Pancreas (tissue), 10 donors: ENCODE results near the gene CNTN1. TPM values are rescaled to one million over a fixed set of nuclear protein-coding genes. Genes with fewer than 3 reads are reported as not detected.

Experiments used
- ATAC-seq, 4 donors: fragments of 200-7000 bp; cut with Tn5 transposase; one replicate each; pipeline versions ENCODE4 v1.8.0 to v1.9.1; 2020; ENCODE audit warnings: mild to moderate bottlenecking in 4 of 4, moderate library complexity in 4 of 4
- DNase-seq, 6 donors: peaks; one replicate each; pipeline ENCODE4 v3.0.0-alpha.2; 2020
- FAIRE-seq: peaks from 2 replicates; lab custom pipeline; 2012; peaks lifted over from hg19 to GRCh38; lab: Jason Lieb, UNC
- H3K27ac ChIP-seq, 4 donors: fragments of 200-600 bp; sonication (generic); 1 replicate in 3 of 4; 2 replicates in 1 of 4; pipeline versions ENCODE4 v1.5.0 to v1.8.0; 2020
- H3K27me3 ChIP-seq, 4 donors: fragments of 200-600 bp; one replicate each; pipeline ENCODE4 v1.8.0; 2021
- H3K36me3 ChIP-seq, 3 donors: fragments of 200-600 bp; sonication (generic) in 1 of 3; one replicate each; pipeline versions ENCODE4 v1.5.0 to v1.8.0; 2020 to 2021
- H3K4me1 ChIP-seq, 3 donors: fragments of 200-600 bp; one replicate each; pipeline ENCODE4 v1.8.0; 2021
- H3K4me3 ChIP-seq, 4 donors: fragments of 200-600 bp; sonication (generic) in 2 of 4; one replicate each; pipeline versions ENCODE4 v1.5.0 to v1.8.0; 2020 to 2021
- H3K9me3 ChIP-seq, 4 donors: fragments of 200-600 bp; one replicate each; pipeline ENCODE4 v1.8.0; 2021
- WGBS, 2 donors: extraction: QIAGEN DNeasy Blood & Tissue Kit; methylation state at CpG; one replicate each; pipeline ENCODE4 v1.1.7; 2013; 5-methylcytosine and 5-hydroxymethylcytosine counted together
- intact Hi-C, 3 donors: fragments of 100-400 bp; cut with DNase I; formaldehyde crosslinking; loops; one replicate each; pipeline versions ENCODE4 v1.11.1 to v1.14.2; 2022
- polyA plus RNA-seq, 2 donors: library from polyadenylated mRNA; stranded (reverse); fragments of 200-250 nt; gene quantifications; one replicate each; pipeline ENCODE4 v1.2.3, GENCODE V29; 2013
- total RNA-seq, 6 donors: library from RNA; stranded (reverse); fragmentation: NEBNext Ultra II Directional in 4 of 6; extraction: Animal tissue kit (Norgen Biotek cat#: 25700) in 4 of 6; gene quantifications; one replicate each; pipeline versions ENCODE4 v1.2.1 to v1.2.4, GENCODE V29; 2021 to 2023
- TF ChIP-seq, protein P1 (sequence below), 4 donors: fragments of 200-600 bp; sonication (generic) in 3 of 4; IDR thresholded peaks; one replicate each; pipeline versions ENCODE4 v1.5.0 to v1.8.0; 2021; ENCODE audit warnings: antibody characterized with exemption in 4 of 4
- donor health status: healthy with polysubstance abuse.
- donor health status: DM: no; HTN: no; CAD: no; lungs with moderate emphysema.
- donor health status: DM: no; HTN: no; CAD: no.
- donor health status: control.
- donor health status: control.
- donor health status: Bipolar disorder and iron deficiency.
- donor health status: DM: yes; HTN: yes; CAD: no.
- donor health status: DM: no; HTN: no; CAD: no.
- donor health status: DM: no; HTN: no; CAD: no.
- donor health status: DM: yes; HTN: yes; CAD: no.

CNTN1 gene
- total and polyA plus RNA-seq, 8 donors, result 1.4 to 13.9 (median 4.6) TPM

GRCh38 chr12:40986001-40986400, 293.8 kb downstream of the CNTN1 start:
- Histone ChIP-seq H3K27me3 (no peaks in the 10 kb centered on the region), H3K4me3 (no peak overlapping the region), H3K27ac (no peak overlapping the region), H3K36me3 (no peaks in the 10 kb centered on the region), H3K9me3 (no peaks in the 10 kb centered on the region), H3K4me1 (no peaks in the 10 kb centered on the region)
- no peak for FAIRE-seq
- TF ChIP-seq, protein P1, sequence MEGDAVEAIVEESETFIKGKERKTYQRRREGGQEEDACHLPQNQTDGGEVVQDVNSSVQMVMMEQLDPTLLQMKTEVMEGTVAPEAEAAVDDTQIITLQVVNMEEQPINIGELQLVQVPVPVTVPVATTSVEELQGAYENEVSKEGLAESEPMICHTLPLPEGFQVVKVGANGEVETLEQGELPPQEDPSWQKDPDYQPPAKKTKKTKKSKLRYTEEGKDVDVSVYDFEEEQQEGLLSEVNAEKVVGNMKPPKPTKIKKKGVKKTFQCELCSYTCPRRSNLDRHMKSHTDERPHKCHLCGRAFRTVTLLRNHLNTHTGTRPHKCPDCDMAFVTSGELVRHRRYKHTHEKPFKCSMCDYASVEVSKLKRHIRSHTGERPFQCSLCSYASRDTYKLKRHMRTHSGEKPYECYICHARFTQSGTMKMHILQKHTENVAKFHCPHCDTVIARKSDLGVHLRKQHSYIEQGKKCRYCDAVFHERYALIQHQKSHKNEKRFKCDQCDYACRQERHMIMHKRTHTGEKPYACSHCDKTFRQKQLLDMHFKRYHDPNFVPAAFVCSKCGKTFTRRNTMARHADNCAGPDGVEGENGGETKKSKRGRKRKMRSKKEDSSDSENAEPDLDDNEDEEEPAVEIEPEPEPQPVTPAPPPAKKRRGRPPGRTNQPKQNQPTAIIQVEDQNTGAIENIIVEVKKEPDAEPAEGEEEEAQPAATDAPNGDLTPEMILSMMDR (IDR thresholded peaks at IDR 0.05), result no peak
- intact Hi-C loops, result no loop called here
- ATAC-seq, result no peak
- DNase-seq, result no peak

GRCh38 chr12:40988355-40988754, 296.1 kb downstream of the CNTN1 start:
- intact Hi-C loops, result no loop called here
- Histone ChIP-seq H3K9me3 (no peaks in the 10 kb centered on the region), H3K27me3 (no peaks in the 10 kb centered on the region), H3K36me3 (no peaks in the 10 kb centered on the region), H3K27ac (no peak overlapping the region), H3K4me3 (no peak overlapping the region), H3K4me1 (no peaks in the 10 kb centered on the region)
- DNase-seq (no peak), ATAC-seq (no peak), FAIRE-seq (no peak)
- 48 to 54% methylated on average over 1 of the region's 1 CpG for WGBS, 2 donors
- TF ChIP-seq, protein P1 (IDR thresholded peaks at IDR 0.05), result no peak

GRCh38 chr12:40988824-40989223, 296.6 kb downstream of the CNTN1 start:
- TF ChIP-seq, protein P1 (IDR thresholded peaks at IDR 0.05), result no peak
- no peaks in the 10 kb centered on the region for H3K27me3 ChIP-seq
- 49 to 58% methylated on average over 2 of the region's 2 CpGs for WGBS, 2 donors

GRCh38 chr12:40989785-40990184, 297.5 kb downstream of the CNTN1 start:
- no peak for FAIRE-seq
- Histone ChIP-seq H3K27ac (no peak overlapping the region), H3K9me3 (no peaks in the 10 kb centered on the region), H3K27me3 (no peaks in the 10 kb centered on the region), H3K36me3 (no peaks in the 10 kb centered on the region), H3K4me3 (no peak overlapping the region), H3K4me1 (no peaks in the 10 kb centered on the region)
- whole genome bisulfite sequencing, 2 donors, result 56 to 65% methylated on average over 3 of the region's 3 CpGs
- DNase-seq, result no peak
- no peak for ATAC-seq
- TF ChIP-seq, protein P1 (IDR thresholded peaks at IDR 0.05), result no peak
- intact Hi-C loops, result no loop called here

More at GRCh38 chr12:40988824-40989223, 296.6 kb downstream of the CNTN1 start:
- intact Hi-C loops, result no loop called here
- Histone ChIP-seq H3K9me3 (no peaks in the 10 kb centered on the region), H3K36me3 (no peaks in the 10 kb centered on the region), H3K27ac (no peak overlapping the region), H3K4me1 (no peaks in the 10 kb centered on the region), H3K4me3 (no peak overlapping the region)
- FAIRE-seq (no peak), DNase-seq (no peak), ATAC-seq (no peak)

DNA sequence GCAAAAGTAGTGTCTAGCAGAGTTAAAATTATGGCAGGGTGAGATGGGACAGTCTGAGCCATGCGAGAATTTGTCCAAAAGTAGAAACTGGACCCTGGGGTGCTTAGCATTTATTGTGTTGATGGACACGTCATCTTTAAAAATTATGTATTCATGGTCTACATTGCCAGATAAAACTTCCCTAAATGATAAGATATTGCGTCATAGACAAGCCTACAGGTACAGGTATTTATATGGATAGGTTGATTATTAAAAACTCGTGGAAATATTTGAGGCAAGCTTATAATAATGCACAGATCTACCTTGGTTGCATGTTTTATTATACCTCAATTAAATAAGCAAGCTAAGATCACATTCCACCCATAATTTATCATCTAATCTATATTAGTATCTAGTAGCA, 299.9 kb downstream of the CNTN1 start:
- no peak for FAIRE-seq
- WGBS, 2 donors, result 38 to 45% methylated on average over 4 of the region's 4 CpGs
- TF ChIP-seq, protein P1 (IDR thresholded peaks at IDR 0.05), result no peak
- Histone ChIP-seq H3K27me3 (no peaks in the 10 kb centered on the region), H3K4me3 (no peak overlapping the region), H3K36me3 (no peaks in the 10 kb centered on the region), H3K4me1 (no peaks in the 10 kb centered on the region), H3K27ac (no peak overlapping the region), H3K9me3 (no peaks in the 10 kb centered on the region)
- intact Hi-C loops, result no loop called here
- ATAC-seq, result no peak
- no peak for DNase-seq
